NCI-H748 treated with DMSO at 0.1 percent for 48 hours (cell line): ENCODE measurements around the gene SHISA7.

Experiments
- DNase-seq: peaks from one replicate; lab custom pipeline; 2025; lab: John Stamatoyannopoulos, UW

Gene SHISA7

GRCh38 chr19:55443045-55443823, at the start of gene SHISA7:
TSS of gene SHISA7 (minus strand) at chr19:55443300. CDS start at chr19:55442863, 437 bp downstream.
- DNase-seq, result peak; percentile 41

- no peak for DNase-seq
These were observed 49.4 kb upstream of the SHISA7 start for GRCh38 chr19:55492362-55492944.

GRCh38 chr19:55491546-55492360, 48.7 kb upstream of the SHISA7 start:
- no peak for DNase-seq

DNA sequence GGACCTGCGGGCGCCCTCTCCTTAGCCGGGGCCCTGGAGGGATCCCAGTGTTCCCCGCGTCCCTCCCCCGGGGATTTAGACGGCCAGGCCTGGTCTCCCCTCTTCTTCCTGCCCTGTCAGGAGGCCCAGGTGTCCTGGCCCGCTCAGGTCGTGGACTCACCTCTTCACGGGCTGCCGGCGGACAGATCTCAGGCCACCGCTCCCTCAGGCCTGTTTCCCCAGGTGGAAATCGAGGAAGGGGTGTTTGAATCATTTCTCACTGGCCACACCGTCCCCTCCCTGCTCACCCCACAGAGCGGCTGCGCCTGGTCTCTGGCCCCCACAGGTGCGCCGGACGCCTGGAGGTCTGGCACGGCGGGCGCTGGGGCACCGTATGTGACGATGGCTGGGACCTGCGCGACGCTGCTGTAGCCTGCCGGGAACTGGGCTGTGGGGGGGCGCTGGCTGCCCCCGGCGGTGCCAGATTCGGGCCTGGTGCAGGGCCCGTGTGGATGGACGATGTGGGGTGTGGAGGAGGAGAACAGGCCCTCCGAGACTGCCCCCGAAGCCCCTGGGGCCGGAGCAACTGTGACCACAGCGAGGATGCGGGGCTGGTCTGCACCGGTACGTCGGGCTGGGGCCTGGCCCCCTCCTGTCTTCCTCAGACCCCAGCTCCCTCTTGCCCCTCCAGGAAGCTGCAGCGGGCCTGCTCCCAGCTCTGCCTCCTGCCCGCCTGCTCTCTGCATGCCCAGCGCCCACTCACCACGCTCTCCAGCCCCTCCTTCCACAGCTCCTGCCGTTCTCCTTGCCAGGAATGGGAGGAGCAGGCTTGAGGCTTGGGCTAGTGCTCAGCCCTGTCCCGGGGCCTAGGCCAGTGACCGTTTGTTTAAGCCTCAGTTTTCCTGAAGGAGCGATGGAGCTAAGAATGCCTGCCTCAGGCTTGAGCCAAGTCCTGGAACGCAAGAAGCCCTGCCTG, 47.7 kb upstream of the SHISA7 start:
- no peak for DNase-seq

DNA sequence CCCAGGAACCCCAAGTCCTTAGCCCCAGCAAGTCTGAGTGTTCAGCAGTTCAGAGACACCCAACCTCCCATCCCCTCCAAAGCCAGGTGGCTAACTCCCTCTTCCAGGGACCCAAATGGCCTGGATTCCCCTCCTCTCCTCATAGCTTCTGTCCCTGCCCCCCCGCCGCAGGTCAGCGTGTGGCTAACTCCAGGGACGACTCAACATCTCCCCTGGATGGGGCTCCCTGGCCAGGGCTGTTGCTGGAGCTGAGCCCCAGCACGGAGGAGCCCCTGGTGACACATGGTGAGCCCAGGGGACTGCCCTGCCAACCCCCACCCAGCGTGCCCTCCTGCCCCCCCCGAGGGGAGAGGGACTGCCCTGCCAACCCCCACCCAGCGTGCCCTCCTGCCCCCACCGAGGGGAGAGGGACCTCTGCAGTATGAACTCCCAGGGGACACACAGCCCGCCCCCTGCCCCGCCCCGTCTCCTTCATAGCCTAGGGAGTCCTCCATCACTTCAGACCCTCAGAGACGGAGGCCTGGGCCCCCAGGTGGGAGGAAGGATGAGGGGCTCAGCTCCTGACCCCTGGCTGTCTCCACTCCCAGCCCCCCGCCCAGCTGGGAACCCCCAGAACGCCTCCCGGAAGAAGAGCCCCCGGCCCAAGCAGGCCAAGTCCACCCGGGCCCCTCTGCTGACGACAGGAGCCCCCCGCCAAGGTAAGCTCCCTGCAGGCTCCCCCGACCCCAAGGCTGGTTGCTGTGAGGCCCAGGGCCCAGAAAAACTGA, 46.8 kb upstream of the SHISA7 start:
- no peak for DNase-seq

- DNase-seq, result no peak
These were observed 46.0 kb upstream of the SHISA7 start for GRCh38 chr19:55488986-55489710.

DNA sequence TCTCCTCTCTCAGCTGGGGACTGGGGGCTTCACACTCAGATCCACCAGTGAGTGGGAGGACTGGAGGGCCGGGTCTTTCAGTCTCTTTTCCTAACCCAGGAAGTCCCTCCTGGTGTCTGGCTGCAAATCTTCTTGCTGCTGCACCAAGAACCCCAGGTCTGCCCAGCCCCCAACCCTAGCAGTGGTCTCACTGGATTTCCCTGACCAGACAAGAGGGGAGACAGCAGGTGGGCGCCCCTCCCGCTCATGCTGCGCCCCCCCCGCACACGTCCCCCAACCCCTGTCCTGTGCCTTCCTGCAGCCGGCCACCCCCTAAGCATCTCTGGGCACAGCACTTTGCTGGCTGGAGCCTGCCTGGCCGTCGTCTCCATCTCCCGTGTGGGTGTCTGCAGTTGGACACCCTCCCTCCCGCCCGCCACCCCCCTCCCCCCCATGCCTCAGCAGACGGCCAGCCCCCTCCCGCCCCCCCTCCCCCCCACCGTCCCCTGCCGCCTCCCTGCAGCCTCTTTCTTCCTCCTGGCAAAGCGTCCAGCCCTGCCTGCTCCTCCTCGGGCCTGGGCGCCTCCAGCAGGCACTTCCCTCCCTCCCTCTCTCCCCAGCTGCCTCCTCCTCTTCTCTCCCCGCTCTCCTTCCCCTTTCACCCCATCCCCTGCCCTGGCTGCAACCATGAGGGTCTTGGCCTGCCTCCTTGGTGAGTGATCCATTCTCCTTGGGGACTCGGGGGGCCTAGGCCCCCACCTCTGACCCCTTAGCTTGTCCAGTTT, 45.0 kb upstream of the SHISA7 start, which contains the start of gene SSC5D:
Gene SSC5D, plus strand, starts transcription at position 513 of the 764 bp plus-strand sequence. Its CDS starts 154 bp downstream, at position 667.
- no peak for DNase-seq

GRCh38 chr19:55486971-55487923, 44.1 kb upstream of the SHISA7 start:
- no peak for DNase-seq

- DNase-seq, result no peak
These were observed 43.2 kb upstream of the SHISA7 start for GRCh38 chr19:55486043-55486970.

GRCh38 chr19:55485439-55486011, 42.4 kb upstream of the SHISA7 start:
- DNase-seq, result no peak

DNA sequence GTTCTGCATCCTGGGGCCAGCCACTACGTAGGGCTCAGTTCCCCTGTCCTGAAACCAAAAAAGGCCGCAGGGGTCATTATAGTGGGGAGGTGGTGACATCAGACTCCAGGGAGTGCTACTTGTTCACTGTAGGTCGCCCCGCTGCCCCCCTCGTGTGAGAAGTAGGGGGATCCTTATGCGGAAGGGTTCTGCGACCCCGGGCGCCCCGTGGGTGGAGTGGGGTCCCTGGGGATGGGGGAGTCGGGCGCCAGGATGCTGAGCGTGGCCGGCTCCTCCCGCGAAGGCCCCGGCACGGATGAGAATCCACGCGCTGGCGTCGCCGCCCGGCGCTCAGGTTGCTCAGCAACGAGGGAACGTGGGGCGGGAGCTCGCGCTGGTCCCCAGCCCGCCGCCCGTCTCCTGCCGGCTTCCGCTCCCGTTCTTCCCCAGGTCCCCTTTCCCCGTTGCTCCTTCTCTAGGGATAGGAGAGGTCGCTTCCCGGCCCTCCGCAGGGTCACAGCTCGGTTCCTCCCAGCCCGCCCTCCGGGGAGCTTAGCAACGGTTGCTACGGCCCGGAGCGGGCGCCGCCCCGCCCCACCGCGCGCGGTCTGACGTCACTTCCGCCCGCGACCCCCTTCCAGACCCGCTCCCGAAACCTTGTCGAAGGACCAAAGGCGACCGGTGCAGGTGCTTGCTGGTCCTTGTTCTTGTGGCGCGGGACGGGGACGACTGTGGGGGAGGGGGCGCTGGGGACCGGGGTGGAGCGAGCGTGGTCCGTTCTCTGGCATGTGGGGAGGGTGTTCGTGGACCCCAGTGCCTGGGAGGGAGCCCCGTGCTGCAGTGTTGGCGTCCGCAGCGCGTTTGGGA, 41.7 kb upstream of the SHISA7 start, which contains the start of gene NAT14:
Gene NAT14, plus strand, starts transcription at position 596 of the 846 bp plus-strand sequence. CDS start 521 bp downstream, outside the sequence.
- peak; percentile 77 for DNase-seq

GRCh38 chr19:55483706-55484592, 40.8 kb upstream of the SHISA7 start:
- no peak for DNase-seq

DNA sequence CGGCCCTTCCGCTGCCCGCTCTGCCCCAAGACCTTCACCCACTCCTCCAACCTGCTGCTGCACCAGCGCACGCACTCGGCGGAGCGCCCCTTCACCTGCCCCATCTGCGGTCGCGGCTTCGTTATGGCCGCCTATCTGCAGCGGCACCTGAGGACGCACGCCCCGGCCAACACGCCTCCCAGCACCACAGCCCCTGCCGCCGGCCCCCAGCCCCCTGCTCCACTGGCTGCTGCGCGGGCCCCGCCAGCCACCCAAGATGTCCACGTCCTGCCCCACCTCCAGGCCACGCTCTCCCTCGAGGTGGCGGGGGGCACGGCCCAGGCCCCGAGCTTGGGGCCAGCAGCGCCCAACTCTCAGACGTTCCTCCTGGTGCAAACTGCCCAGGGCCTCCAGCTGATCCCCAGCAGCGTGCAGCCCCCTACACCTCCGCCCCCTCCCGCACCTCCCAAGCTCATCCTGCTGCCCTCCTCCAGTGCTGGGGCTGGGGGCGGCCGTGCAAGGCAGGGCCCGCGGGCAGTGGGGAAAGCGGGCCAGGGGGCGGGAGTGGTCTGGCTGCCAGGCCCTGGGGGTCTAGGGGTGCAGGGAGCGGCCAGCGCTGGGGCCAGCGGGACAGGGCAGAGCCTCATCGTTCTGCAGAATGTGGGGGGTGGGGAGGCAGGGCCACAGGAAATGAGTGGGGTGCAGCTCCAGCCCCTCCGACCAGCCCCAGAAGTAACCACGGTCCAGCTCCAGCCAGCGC, 40.0 kb upstream of the SHISA7 start:
- no peak for DNase-seq
